Measurements from ENCODE around the gene RAG1. TPM values are rescaled to one million over a fixed set of nuclear protein-coding genes. Genes with fewer than 3 reads are reported as not detected.

RAG1 gene
- total and polyA plus RNA-seq, 2 of the 8 experiments (the other 6 are each of a cell fraction or from before 2014, with no cell fraction given): 0.14 to 0.58 TPM

- POLR2A ChIA-PET (ENCODE audit: partially characterized antibody): no interaction called here
- H2AK5ac ChIP-seq (ENCODE audit: low read depth, low read length): no peak overlapping the region
Measured at GRCh38 chr11:36586543-36586942, 18.7 kb downstream of the RAG1 start.

More at GRCh38 chr11:36586543-36586942, 18.7 kb downstream of the RAG1 start:
- CTCF ChIA-PET (ENCODE audit: partially characterized antibody): interaction anchor here (0.6 to 2.1 kb wide), 3 partner anchors 52 to 161 kb away, joined by 3 to 6 read pairs (median 4); no protein-coding TSS in a partner anchor
- no peaks in the 10 kb centered on the region for H4K20me1 ChIP-seq (replicated peaks in 1 of 2; ENCODE audit: control insufficient read depth in 1 of 2, insufficient read depth in 2 of 2, low read length in 2 of 2)
- FAIRE-seq (no peak), DNase-seq (ENCODE audit: low read depth in 1 of 2, low spot score in 2 of 2) (no peak)
- no peak overlapping the region for H2BK12ac ChIP-seq (ENCODE audit: low read depth, low read length)
- no peak overlapping the region for H4K8ac ChIP-seq (ENCODE audit: extremely low read depth, insufficient read depth, low read length)
- no peak overlapping the region for H4K5ac ChIP-seq (ENCODE audit: insufficient read length, low read depth, low read length)
- no peak overlapping the region for H3K14ac ChIP-seq (ENCODE audit: insufficient read length)
- H3K23ac ChIP-seq (ENCODE audit: insufficient read length): no peak overlapping the region
- H4K91ac ChIP-seq (replicated peaks; ENCODE audit: insufficient read length, low read length): no peak overlapping the region
- H3K56ac ChIP-seq (replicated peaks; ENCODE audit: insufficient read length, low read depth, low read length): no peak overlapping the region
- no peak overlapping the region for H2BK15ac ChIP-seq (ENCODE audit: low read length)
- H3K27me3 ChIP-seq (replicated peaks in 1 of 4; ENCODE audit: control insufficient read depth in 3 of 4, extremely low read depth in 1 of 4, insufficient read depth in 3 of 4, low read length in 3 of 4): peaks cover 0 to 4% (median under 1%) of the 10 kb centered on the region in 4 experiments; a peak in 2 of 7 replicates
- H3K23me2 ChIP-seq (ENCODE audit: low read depth, low read length): no peaks in the 10 kb centered on the region; the same call in 1 of the 2 replicates
- no peak overlapping the region for H3K4me2 ChIP-seq (ENCODE audit: insufficient read depth in 1 of 2, low read depth in 2 of 2, low read length in 2 of 2)
- no peak overlapping the region for H3K4ac ChIP-seq (replicated peaks; ENCODE audit: insufficient read length, low read depth, low read length)
- H2BK5ac ChIP-seq (ENCODE audit: low read depth, low read length): no peak overlapping the region
- no peaks in the 10 kb centered on the region for H3K79me1 ChIP-seq (ENCODE audit: low read depth, low read length)
- no peaks in the 10 kb centered on the region for H3K4me1 ChIP-seq (replicated peaks in 1 of 4; ENCODE audit: control insufficient read depth in 3 of 4, insufficient read depth in 4 of 4, low read length in 3 of 4)
- H3K36me3 ChIP-seq (ENCODE audit: control insufficient read depth in 2 of 4, insufficient read depth in 4 of 4, low read length in 3 of 4): no peaks in the 10 kb centered on the region
- H2BK120ac ChIP-seq (replicated peaks; ENCODE audit: low read depth, low read length): no peak overlapping the region
- H3K9ac ChIP-seq (replicated peaks in 1 of 4; ENCODE audit: extremely low read depth in 1 of 4, low read depth in 3 of 4, low read length in 3 of 4): no peak overlapping the region
- no peaks in the 10 kb centered on the region for H3K79me2 ChIP-seq (ENCODE audit: control insufficient read depth in 1 of 2, insufficient read depth in 2 of 2, low read length in 2 of 2)
- TF ChIP-seq SIX5 (IDR thresholded peaks at IDR 0.05; ENCODE audit: low read depth, low read length) (peak; percentile 45), ZNF274 (IDR thresholded peaks at IDR 0.05; ENCODE audit: borderline replicate concordance, extremely low read depth, low read length) (no peak), SIRT6 (IDR thresholded peaks at IDR 0.05; ENCODE audit: low read length) (no peak), MAFK (IDR thresholded peaks at IDR 0.05; ENCODE audit: low read depth, low read length) (no peak)
- TF ChIP-seq, protein P1, sequence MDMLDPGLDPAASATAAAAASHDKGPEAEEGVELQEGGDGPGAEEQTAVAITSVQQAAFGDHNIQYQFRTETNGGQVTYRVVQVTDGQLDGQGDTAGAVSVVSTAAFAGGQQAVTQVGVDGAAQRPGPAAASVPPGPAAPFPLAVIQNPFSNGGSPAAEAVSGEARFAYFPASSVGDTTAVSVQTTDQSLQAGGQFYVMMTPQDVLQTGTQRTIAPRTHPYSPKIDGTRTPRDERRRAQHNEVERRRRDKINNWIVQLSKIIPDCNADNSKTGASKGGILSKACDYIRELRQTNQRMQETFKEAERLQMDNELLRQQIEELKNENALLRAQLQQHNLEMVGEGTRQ (IDR thresholded peaks at IDR 0.05; ENCODE audit: low read length): peak; percentile 62; the same call in 1 of the 2 replicates
- H3K27ac ChIP-seq (ENCODE audit: low read depth, low read length): no peak overlapping the region
- H2AFZ ChIP-seq (ENCODE audit: low read length): no peak overlapping the region
- no peak overlapping the region for H3K4me3 ChIP-seq (ENCODE audit: extremely low read depth in 1 of 4, insufficient read depth in 2 of 4, low read depth in 3 of 4, low read length in 4 of 4)
- no peak overlapping the region for H3K18ac ChIP-seq (ENCODE audit: extremely low read depth, low read length)
- no peak overlapping the region for H2BK20ac ChIP-seq (ENCODE audit: low read length)
- peaks cover 9% of the 10 kb centered on the region in 2 experiments for H3K9me3 ChIP-seq (ENCODE audit: insufficient read depth in 2 of 2, low read depth in 1 of 2, low read length in 1 of 2)
